Neural cell (in vitro differentiated cells): ENCODE data around the gene DDX24.

Experiments
- CTCF ChIP-seq: fragments of 450-650 bp; IDR thresholded peaks from 2 replicates; pipeline ENCODE4 v1.5.1; 2014; ENCODE audit warnings: antibody characterized with exemption, mild to moderate bottlenecking, moderate library complexity; ENCODE audit not compliant: poor library complexity, severe bottlenecking
- REST ChIP-seq: IDR thresholded peaks from 2 replicates; pipeline ENCODE4 v1.6.1; 2012; ENCODE audit warnings: borderline replicate concordance

- no peak for TF ChIP-seq CTCF
- TF ChIP-seq REST, result no peak
Observed at GRCh38 chr14:94113908-94114588, 33.0 kb upstream of the DDX24 start.
